ENCODE measurements around the gene PTH1R.

PTH1R gene

GRCh38 chr3:46849686-46850467, 27.6 kb upstream of the PTH1R start:
- DNase-seq (ENCODE audit: low read depth, low spot score), result no peak

GRCh38 chr3:46850468-46850779, 27.1 kb upstream of the PTH1R start:
- DNase-seq (ENCODE audit: low read depth, low spot score), result no peak

GRCh38 chr3:46851364-46852333, 25.9 kb upstream of the PTH1R start:
- DNase-seq (ENCODE audit: low read depth, low spot score), result no peak

- DNase-seq (ENCODE audit: low read depth, low spot score), result no peak
Observed at GRCh38 chr3:46852334-46852720, 25.2 kb upstream of the PTH1R start.

- no peak for DNase-seq (ENCODE audit: low read depth, low spot score)
Observed at GRCh38 chr3:46852839-46853355, 24.6 kb upstream of the PTH1R start.

GRCh38 chr3:46853441-46854415, 23.8 kb upstream of the PTH1R start:
- no peak for DNase-seq (ENCODE audit: low read depth, low spot score)

- no peak for DNase-seq (ENCODE audit: low read depth, low spot score)
Observed at GRCh38 chr3:46854555-46854991, 22.9 kb upstream of the PTH1R start.

- no peak for DNase-seq (ENCODE audit: low read depth, low spot score)
Observed at GRCh38 chr3:46856576-46857471, 20.7 kb upstream of the PTH1R start.

- no peak for DNase-seq (ENCODE audit: low read depth, low spot score)
Observed at GRCh38 chr3:46857485-46858341, 19.8 kb upstream of the PTH1R start.

GRCh38 chr3:46858456-46858855, 19.1 kb upstream of the PTH1R start:
- DNase-seq (ENCODE audit: low read depth, low spot score), result no peak

GRCh38 chr3:46859001-46859710, 18.4 kb upstream of the PTH1R start:
- DNase-seq (ENCODE audit: low read depth, low spot score), result no peak

- DNase-seq (ENCODE audit: low read depth, low spot score), result no peak
Observed at GRCh38 chr3:46860017-46860809, 17.3 kb upstream of the PTH1R start.

- DNase-seq (ENCODE audit: low read depth, low spot score), result no peak
Observed at GRCh38 chr3:46860810-46861604, 16.5 kb upstream of the PTH1R start.

GRCh38 chr3:46861605-46862368, 15.7 kb upstream of the PTH1R start:
- DNase-seq (ENCODE audit: low read depth, low spot score), result no peak

- no peak for DNase-seq (ENCODE audit: low read depth, low spot score)
Observed at GRCh38 chr3:46862369-46863025, 15.0 kb upstream of the PTH1R start.
